SKM-1 treated with dmso at 0.1 percent for 144 hours (cell line): ENCODE results near the gene ITIH1.
"Not testable (repeated sequence)": the region's sequence is repeated elsewhere in the genome, so short reads cannot be mapped to it uniquely, and the experiment has no call there.

Experiments
- DNase-seq: peaks from one replicate; lab custom pipeline; 2025; ENCODE audit not compliant: unreplicated experiment; lab: John Stamatoyannopoulos, UW

Gene ITIH1

GRCh38 chr3:52774066-52774713, 3.2 kb upstream of the ITIH1 start:
- no peak for DNase-seq

- DNase-seq: no peak
Observed at GRCh38 chr3:52774901-52775864, 2.2 kb upstream of the ITIH1 start.

GRCh38 chr3:52775877-52776276, 1.5 kb upstream of the ITIH1 start:
- no peak for DNase-seq

GRCh38 chr3:52776486-52776885, 913 bp upstream of the ITIH1 start:
- DNase-seq: not testable (repeated sequence)

GRCh38 chr3:52777959-52778805, 783 bp downstream of the ITIH1 start:
- DNase-seq: no peak

GRCh38 chr3:52779011-52779836, 1.8 kb downstream of the ITIH1 start:
- DNase-seq: peak; percentile 63

GRCh38 chr3:52779837-52780585, 2.6 kb downstream of the ITIH1 start:
- DNase-seq: no peak

GRCh38 chr3:52781741-52782140, 4.3 kb downstream of the ITIH1 start:
- DNase-seq: no peak

GRCh38 chr3:52782412-52783210, 5.2 kb downstream of the ITIH1 start:
- DNase-seq: no peak

- DNase-seq: no peak
Observed at GRCh38 chr3:52783211-52783555, 5.8 kb downstream of the ITIH1 start.

- DNase-seq: no peak
Observed at GRCh38 chr3:52784021-52784621, 6.7 kb downstream of the ITIH1 start.

GRCh38 chr3:52784931-52785590, 7.7 kb downstream of the ITIH1 start:
- no peak for DNase-seq

- DNase-seq: no peak
Observed at GRCh38 chr3:52786330-52787215, 9.2 kb downstream of the ITIH1 start.

GRCh38 chr3:52787246-52787645, 9.8 kb downstream of the ITIH1 start:
- DNase-seq: no peak

GRCh38 chr3:52787672-52788625, 10.6 kb downstream of the ITIH1 start:
- DNase-seq: no peak
